HG03521 (cell line): Measurements from ENCODE around the gene PPFIBP2.

ENCODE experiments used
- ATAC-seq: cut with Tn5 transposase; IDR thresholded peaks from one replicate; pipeline ENCODE4 v1.9.1; 2021; ENCODE audit warnings: mild to moderate bottlenecking, moderate library complexity; ENCODE audit not compliant: unreplicated experiment

The PPFIBP2 gene

GRCh38 chr11:7683571-7683970, 169.8 kb downstream of the PPFIBP2 start:
- no peak for ATAC-seq

GRCh38 chr11:7686761-7687160, 173.0 kb downstream of the PPFIBP2 start:
- ATAC-seq: no peak

- ATAC-seq: no peak
Observed at GRCh38 chr11:7687386-7687785, 173.6 kb downstream of the PPFIBP2 start.

GRCh38 chr11:7688238-7688826, 174.5 kb downstream of the PPFIBP2 start:
- no peak for ATAC-seq

- ATAC-seq: no peak
Observed at GRCh38 chr11:7689239-7689638, 175.4 kb downstream of the PPFIBP2 start.

GRCh38 chr11:7690648-7691047, 176.8 kb downstream of the PPFIBP2 start:
- no peak for ATAC-seq

GRCh38 chr11:7691759-7692350, 178.1 kb downstream of the PPFIBP2 start:
- ATAC-seq: no peak

GRCh38 chr11:7692426-7692825, 178.6 kb downstream of the PPFIBP2 start:
- ATAC-seq: no peak

GRCh38 chr11:7694235-7694634, 180.4 kb downstream of the PPFIBP2 start:
- no peak for ATAC-seq

GRCh38 chr11:7696424-7696823, 182.6 kb downstream of the PPFIBP2 start:
- ATAC-seq: no peak
